GM18507 (cell line): ENCODE data around the gene SLC30A1.

ENCODE experiments used
- DNase-seq: peaks from one replicate; pipeline ENCODE4 v3.0.0; 2011; ENCODE audit warnings: low read depth; ENCODE audit not compliant: insufficient read length; ENCODE audit errors: extremely low spot score
- FAIRE-seq: peaks from 2 replicates; lab custom pipeline; 2011; peaks lifted over from hg19 to GRCh38; lab: Jason Lieb, UNC

The SLC30A1 gene

GRCh38 chr1:211530102-211530501, 48.9 kb downstream of the SLC30A1 start:
- FAIRE-seq = no peak
- DNase-seq = no peak

DNA sequence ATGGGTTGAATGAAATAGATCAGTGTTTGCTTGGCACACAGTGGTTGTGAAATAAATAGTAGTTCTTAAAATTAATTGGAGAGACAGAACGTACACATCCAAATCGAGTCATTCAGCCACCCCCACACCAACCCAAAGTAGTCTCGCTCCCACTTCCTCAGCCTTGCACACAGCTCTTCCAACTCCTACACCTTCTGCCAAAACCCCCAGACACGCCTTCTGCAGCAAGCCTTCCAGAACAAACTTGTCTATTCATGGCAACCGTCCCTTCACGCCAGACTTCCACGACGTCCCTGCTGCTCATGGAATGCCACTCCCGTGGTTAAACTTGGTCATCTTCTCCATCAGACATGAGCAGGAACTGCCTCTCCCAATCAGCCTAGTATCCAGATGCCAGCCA, 49.5 kb downstream of the SLC30A1 start:
- DNase-seq (no peak), FAIRE-seq (no peak)

GRCh38 chr1:211529011-211529410, 50.0 kb downstream of the SLC30A1 start:
- no peak for FAIRE-seq
- DNase-seq = no peak

DNA sequence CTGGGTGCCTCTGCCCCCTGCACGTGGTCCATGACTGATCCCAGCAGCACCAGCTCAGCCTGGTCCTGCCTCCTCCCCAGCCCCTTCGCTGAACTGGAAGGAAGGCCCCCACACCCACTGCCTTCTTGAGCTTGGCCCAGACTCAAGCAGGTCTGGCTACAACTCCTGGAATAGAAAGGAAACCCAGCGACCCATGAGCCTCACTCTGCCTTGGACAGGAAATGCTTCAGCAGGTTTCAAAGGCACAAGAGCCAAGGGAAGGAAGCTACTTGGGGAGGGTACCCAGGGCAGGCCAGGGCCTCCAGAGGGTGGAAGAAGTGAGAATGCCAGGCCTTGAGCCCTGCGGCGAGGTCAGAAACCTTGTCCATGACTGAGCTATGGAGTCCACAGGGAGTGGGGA, 51.1 kb downstream of the SLC30A1 start:
- no peak for FAIRE-seq
- DNase-seq = no peak

- DNase-seq = no peak
- FAIRE-seq = peak; percentile 62
Observed at GRCh38 chr1:211527006-211527405, 52.0 kb downstream of the SLC30A1 start.

- FAIRE-seq = no peak
Observed at GRCh38 chr1:211526101-211526500, 52.9 kb downstream of the SLC30A1 start.

DNA sequence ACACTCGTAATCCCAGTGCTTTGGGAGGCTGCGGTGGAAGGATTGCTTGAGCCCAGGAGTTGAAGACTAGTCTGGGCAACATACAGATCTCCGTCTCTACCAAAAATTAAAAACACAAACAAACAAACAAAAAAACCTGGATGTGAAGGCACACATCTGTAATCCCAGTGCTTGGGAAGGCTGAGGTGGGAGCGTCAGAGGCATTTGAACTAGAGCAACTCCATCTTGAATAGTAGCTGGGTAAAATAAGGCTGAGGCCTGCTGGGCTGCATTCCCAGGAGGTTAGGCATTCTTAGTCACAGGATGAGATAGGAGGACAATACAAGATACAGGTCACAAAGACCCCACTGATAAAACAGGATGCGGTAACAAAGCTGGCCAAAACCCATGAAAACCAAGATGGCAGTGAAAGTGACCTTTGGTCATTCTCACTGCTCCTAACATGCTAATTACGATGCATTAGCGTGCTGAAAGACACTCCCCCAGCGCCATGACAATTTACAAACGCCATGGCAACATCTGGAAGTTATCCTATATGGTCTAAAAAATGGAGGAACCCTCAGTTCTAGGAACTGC, 53.8 kb downstream of the SLC30A1 start:
- no peak for DNase-seq
- no peak for FAIRE-seq

More at GRCh38 chr1:211526101-211526500, 52.9 kb downstream of the SLC30A1 start:
- DNase-seq = no peak

- FAIRE-seq (no peak), DNase-seq (no peak)
Observed at GRCh38 chr1:211524521-211524920, 54.4 kb downstream of the SLC30A1 start.

GRCh38 chr1:211522804-211523203, 56.2 kb downstream of the SLC30A1 start:
- no peak for FAIRE-seq
- no peak for DNase-seq
